ENCODE measurements around the gene CADM1.

DNA sequence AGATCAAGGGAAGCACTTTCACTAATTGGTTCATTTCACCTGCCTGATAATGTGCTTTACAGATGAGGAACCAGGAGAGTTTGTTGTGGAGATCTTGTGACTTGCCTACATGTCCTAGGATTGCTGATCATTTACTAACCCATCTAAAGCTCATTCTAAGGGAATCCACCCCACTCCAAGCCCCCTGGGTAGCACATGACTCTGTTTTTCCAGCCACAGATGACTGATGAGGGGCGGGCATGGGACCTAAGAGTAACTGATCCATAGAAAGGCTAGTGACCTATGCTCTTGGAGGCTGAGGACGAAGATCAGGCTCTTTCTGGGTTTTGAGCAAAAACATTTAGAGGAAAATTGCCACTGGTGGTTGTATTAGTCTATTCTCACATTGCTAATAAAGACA, 378.1 kb downstream of the CADM1 start:
- TF ChIP-seq EZH2 (IDR thresholded peaks at IDR 0.05; ENCODE audit: low read length) = no peak
- TF ChIP-seq, protein P1, sequence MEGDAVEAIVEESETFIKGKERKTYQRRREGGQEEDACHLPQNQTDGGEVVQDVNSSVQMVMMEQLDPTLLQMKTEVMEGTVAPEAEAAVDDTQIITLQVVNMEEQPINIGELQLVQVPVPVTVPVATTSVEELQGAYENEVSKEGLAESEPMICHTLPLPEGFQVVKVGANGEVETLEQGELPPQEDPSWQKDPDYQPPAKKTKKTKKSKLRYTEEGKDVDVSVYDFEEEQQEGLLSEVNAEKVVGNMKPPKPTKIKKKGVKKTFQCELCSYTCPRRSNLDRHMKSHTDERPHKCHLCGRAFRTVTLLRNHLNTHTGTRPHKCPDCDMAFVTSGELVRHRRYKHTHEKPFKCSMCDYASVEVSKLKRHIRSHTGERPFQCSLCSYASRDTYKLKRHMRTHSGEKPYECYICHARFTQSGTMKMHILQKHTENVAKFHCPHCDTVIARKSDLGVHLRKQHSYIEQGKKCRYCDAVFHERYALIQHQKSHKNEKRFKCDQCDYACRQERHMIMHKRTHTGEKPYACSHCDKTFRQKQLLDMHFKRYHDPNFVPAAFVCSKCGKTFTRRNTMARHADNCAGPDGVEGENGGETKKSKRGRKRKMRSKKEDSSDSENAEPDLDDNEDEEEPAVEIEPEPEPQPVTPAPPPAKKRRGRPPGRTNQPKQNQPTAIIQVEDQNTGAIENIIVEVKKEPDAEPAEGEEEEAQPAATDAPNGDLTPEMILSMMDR (optimal IDR thresholded peaks at IDR 0.05 in 1 of 3, IDR thresholded peaks at IDR 0.05 in 1 of 3, conservative IDR thresholded peaks at IDR 0.05 in 1 of 3; ENCODE audit: extremely low read depth in 1 of 3, insufficient read depth in 2 of 3, low read length in 3 of 3) = no peak

Data from keratinocyte (primary cell).